HG03460 (cell line): ENCODE data around the gene KYAT1.

Source experiments
- ATAC-seq: cut with Tn5 transposase; IDR thresholded peaks from one replicate; pipeline ENCODE4 v1.9.1; 2021; ENCODE audit not compliant: unreplicated experiment

KYAT1 gene

GRCh38 chr9:128909859-128910258 is 28.1 kb upstream of the KYAT1 start:
- ATAC-seq: no peak

GRCh38 chr9:128908372-128908771 is 26.6 kb upstream of the KYAT1 start:
- no peak for ATAC-seq

- ATAC-seq: no peak
Measured at GRCh38 chr9:128906741-128907140, 25.0 kb upstream of the KYAT1 start.

- no peak for ATAC-seq
Measured at GRCh38 chr9:128905964-128906363, 24.2 kb upstream of the KYAT1 start.

GRCh38 chr9:128903871-128904620 is 22.3 kb upstream of the KYAT1 start:
- ATAC-seq: no peak

GRCh38 chr9:128903079-128903461 is 21.3 kb upstream of the KYAT1 start:
- no peak for ATAC-seq

- peak; percentile 89 for ATAC-seq
Measured at GRCh38 chr9:128902351-128903078, 20.8 kb upstream of the KYAT1 start.

GRCh38 chr9:128901822-128902221 is 20.1 kb upstream of the KYAT1 start:
- ATAC-seq: peak; percentile 9

- ATAC-seq: no peak
Measured at GRCh38 chr9:128901379-128901778, 19.6 kb upstream of the KYAT1 start.

- no peak for ATAC-seq
Measured at GRCh38 chr9:128899566-128900322, 18.0 kb upstream of the KYAT1 start.

- ATAC-seq: no peak
Measured at GRCh38 chr9:128898845-128899565, 17.3 kb upstream of the KYAT1 start.

GRCh38 chr9:128898382-128898781 is 16.6 kb upstream of the KYAT1 start:
- no peak for ATAC-seq

GRCh38 chr9:128895556-128895955 is 13.8 kb upstream of the KYAT1 start:
- no peak for ATAC-seq

- no peak for ATAC-seq
Measured at GRCh38 chr9:128894764-128895163, 13.0 kb upstream of the KYAT1 start.

GRCh38 chr9:128893354-128893753 is 11.6 kb upstream of the KYAT1 start:
- ATAC-seq: no peak

- no peak for ATAC-seq
Measured at GRCh38 chr9:128892221-128892921, 10.6 kb upstream of the KYAT1 start.

GRCh38 chr9:128891321-128892220 is 9.8 kb upstream of the KYAT1 start:
- no peak for ATAC-seq

- no peak for ATAC-seq
Measured at GRCh38 chr9:128887914-128888350, 6.2 kb upstream of the KYAT1 start.

- ATAC-seq: no peak
Measured at GRCh38 chr9:128887049-128887448, 5.3 kb upstream of the KYAT1 start.
